AG20443 (cell line): ENCODE data around the gene CYP2W1.
"Not testable (repeated sequence)": the region's sequence is repeated elsewhere in the genome, so short reads cannot be mapped to it uniquely, and the experiment has no call there.

ENCODE experiments used
- DNase-seq: peaks from one replicate; pipeline ENCODE4 v3.0.0; 2012; ENCODE audit warnings: low spot score, mixed read lengths

CYP2W1 gene

GRCh38 chr7:1029637-1030443 is 46.9 kb downstream of the CYP2W1 start:
- DNase-seq = no peak

GRCh38 chr7:1030444-1031070 is 47.6 kb downstream of the CYP2W1 start:
- DNase-seq = no peak

GRCh38 chr7:1031716-1032455 is 48.9 kb downstream of the CYP2W1 start:
- DNase-seq = no peak

- DNase-seq = no peak
These were observed 49.7 kb downstream of the CYP2W1 start for GRCh38 chr7:1032536-1033181.

GRCh38 chr7:1033546-1034145 is 50.7 kb downstream of the CYP2W1 start:
- no peak for DNase-seq

GRCh38 chr7:1034769-1035168 is 51.8 kb downstream of the CYP2W1 start:
- DNase-seq = not testable (repeated sequence)

GRCh38 chr7:1036164-1036928 is 53.4 kb downstream of the CYP2W1 start:
- DNase-seq = not testable (repeated sequence)
